Activated CD4-positive, alpha-beta T cell treated with anti-CD3 and anti-CD28 coated beads for 4 hours (primary cell): Measurements from ENCODE around the gene CATSPERD.

Experiments
- DNase-seq, 2 donors: peaks; one replicate each; pipeline ENCODE4 v3.0.0-alpha.2; 2020

The CATSPERD gene, protein sequence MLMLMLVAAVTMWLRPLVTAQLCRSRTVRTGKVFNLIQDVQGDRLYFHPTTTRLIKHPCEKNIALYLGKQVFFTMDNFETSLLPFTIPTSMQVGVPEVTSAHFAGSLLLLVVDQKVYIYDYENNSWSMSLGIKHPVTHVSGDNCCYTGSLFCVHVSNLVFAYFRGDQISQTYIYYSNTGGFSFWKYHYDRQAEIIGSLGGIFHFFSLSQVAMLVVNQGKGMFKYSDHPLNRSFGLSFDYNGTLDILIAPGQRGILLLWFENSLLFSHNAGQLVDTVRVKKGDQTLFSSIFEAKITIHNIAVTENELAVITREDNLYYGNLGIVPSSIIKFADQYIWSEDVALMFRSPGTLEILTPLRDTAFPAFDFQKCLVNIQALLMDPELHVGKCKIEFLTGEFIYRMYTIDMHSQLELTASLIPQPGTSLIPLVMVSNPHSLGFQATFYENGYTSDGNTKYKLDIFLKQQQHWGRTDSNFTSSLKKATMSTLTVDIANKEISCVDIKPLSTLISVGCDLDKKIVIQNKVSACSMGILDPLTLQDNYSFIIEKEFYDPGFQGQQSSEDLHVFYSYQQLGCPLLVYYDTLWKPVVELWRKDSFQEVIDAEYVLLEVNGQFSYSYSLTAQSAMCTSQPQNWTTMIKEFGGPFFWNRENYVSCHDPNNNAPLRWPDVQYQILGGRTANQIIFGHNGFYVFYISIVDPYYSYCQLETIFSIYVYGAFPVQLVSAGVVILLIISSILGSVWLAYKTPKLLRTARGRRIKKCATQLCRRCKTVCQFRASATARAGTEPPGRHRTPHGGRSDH

DNA sequence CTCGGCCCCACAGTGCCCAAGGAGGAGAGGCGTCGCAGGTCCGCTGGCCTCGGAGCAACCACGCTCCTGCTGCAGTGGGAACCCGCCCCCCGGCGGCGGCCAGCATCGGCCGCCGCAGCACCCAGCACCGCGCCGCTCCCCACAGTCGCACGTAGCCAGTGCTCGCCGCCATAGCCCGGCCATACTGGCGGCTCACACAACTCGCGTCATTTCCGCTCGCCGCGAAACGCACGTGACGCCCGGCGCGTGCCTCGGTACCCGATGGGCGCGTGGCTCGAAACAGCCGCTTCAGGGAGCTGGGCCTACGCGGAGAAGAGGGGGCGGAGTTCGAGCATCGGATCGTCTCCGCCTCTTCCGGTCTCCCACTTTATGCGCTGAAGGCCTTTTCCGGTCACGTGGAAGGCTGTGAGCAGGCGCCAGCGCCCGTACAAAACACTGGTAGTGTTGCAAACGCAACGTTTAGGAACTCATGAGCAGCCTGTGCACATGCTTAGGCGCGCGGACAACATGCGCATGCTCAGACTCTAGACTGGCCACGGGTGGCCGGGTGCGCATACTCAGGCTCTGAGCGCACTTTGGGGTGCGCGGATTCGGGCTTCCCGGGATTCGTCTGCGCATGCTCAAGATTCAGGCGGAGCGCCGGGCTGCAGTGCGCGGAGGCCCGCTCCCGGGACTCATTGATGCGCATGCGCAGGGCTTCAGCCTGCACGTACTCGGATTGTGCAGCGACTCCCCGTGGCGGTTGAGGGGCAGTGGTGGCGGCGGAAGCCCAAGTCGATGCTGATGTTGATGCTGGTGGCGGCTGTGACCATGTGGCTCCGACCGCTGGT, at the start of gene CATSPERD, which contains the start of gene LONP1:
CATSPERD (plus strand) TSS at position 677 of the 830 bp plus-strand sequence; CDS start at position 778, 101 bp downstream.
LONP1 (minus strand) TSS at position 186 of the 830 bp plus-strand sequence; CDS start at position 172, 14 bp downstream.
- peak; percentile 97 to 99 for DNase-seq

DNA sequence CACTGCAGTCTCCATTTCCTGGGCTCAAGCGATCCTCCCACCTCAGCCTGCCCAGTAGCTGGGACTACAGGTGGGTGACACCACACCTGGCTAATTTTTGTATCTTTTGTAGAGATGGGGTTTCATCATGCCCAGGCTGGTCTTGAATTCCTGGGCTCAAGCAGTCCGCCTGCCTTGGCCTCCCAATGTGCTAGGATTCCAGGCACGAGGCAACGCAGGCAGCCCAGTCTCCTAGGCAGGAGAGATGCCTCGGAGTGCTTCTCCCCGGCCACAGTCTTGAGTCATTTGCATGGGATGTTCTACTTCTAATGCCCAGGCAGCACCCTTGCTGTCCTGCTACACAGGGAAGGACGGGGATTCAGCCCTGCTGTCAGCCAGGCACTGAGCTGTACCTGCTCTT, 48.8 kb upstream of the CATSPERD start:
- no peak for DNase-seq

DNA sequence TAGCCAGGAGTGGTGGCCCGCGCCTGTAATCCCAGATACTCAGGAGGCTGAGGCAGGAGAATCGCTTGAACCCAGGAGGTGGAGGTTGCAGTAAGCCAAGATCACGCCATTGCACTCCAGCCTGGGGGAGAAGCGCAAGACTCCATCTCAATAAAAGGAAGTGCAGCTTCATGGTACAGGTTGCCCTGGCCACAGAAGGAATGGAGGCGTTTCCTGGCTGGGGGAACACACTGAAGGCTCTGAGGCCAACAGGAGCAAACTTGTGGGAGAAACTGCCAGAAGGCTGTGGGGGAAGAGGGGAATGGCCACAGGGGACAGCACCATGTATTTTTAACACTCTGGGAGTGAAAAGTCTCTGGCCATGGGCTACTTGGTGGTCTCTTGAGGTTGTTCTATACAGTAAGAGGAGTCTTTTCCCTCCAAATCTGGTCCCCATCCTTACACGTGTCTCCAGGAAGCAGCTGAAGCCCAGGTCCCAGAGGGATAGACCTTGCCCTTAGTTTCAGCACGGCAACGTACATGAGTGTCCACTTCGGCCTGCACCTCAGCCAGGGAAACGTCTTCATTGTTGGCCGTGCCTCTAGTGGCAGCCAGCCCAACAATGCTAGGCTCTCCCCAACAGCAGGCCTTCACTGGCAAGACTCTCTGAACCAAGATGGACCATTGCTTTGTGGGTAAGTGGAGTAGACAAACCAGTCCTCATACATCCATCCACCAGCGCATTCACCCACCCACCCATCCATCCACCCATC, 47.6 kb upstream of the CATSPERD start:
- DNase-seq: no peak

DNA sequence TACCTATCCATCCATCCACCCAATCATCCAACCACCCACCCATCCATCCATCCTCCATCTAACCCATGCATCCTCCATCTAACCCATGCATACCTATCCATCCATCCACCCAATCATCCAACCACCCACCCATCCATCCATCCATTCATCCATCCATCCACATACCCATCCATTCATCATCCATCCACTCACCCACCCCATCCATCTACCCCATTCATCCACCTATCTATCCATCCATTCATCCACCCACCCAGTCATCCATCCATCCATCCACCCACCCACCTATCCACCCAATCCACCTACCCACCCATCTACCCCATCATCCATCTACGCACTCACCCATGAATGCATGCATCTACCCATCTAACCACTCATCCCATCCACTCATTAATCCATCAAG, 46.7 kb upstream of the CATSPERD start:
- no peak for DNase-seq

DNA sequence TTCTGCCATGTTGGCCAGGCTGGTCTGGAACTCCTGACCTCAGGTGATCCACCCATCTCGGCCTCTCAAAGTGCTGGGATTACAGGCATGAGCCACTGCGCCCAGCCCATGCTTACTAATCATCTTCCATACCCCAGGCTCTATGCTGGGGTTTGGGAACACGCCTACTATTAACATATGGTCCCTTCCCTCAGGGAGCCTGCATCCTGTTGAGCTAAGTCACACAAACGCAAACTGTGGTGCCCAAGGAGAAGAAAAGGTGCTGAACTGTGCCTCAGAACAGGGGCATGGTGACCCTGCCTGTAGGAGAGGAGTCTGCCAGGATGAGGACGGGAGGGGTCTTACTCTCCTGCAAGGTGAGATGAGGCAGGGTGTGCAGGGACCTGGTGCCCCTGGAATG, 45.7 kb upstream of the CATSPERD start:
- DNase-seq: no peak

DNA sequence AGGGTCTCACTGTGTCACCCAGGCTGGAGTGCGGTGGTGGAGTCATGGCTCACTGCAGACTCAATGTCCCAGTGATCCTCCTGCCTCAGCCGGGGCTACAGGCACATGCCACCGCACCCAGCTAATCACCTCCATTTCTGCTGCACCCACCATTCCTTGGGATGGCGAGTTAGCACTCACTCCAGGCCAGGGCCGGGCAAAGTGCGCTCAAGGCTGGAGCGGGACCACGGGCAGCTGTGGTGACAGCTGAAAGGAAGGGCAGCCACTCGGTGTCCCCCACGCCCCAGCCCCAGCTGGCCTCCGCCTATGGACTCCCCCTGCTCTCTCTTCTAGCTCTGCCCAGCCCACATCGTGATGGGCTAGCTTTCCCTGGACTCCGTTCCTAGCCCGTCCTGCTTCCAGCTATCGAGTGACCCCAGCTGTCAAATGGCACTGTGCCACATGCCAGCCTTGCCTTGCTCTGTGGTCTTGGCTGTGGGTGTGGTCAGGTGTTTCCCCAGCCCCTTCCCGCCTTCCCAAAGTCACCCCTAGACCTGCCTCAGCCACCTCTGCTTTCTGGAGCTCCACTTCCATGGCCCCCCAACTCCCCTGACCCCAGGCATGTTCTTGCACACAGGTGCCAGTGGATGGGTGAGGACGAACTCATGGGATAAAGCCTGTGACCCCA, 44.2 kb upstream of the CATSPERD start:
- no peak for DNase-seq

DNA sequence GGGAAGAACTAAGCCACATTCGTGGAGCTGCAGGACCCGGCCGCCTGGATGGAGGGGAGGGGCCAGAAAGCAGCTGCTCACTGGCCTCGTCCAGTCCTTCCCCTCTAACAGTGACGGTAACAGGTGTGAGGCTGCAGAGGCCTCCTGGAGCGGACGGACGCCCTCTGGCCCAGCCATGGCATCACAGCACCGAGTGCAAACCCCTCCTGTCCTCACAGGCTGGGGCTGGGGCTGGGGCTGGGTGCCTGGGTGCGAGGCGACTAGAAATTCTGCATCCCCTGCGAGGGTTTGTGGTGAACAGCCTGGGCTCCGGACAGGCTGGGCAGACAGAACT, 43.7 kb upstream of the CATSPERD start:
- no peak for DNase-seq

DNA sequence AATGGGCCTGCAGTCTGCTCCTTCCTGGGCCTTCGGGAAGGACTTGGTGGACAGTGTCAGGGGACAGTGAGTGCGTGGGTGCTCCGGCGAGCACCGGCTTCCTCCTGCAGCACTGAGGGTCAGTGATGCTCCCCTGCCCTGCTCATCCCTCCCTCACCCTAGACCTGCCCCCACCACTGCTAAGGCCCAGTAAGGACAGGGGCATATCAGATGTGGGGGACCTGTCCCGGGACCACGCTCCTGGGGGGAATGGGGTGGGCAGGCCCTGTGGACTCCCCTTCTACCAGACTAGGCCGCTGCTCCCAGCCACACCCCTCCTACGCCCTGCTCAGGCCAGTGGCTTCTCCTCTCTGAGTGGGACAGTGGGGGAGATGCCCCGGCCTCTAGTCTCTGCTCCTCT, 43.3 kb upstream of the CATSPERD start:
- no peak for DNase-seq

DNA sequence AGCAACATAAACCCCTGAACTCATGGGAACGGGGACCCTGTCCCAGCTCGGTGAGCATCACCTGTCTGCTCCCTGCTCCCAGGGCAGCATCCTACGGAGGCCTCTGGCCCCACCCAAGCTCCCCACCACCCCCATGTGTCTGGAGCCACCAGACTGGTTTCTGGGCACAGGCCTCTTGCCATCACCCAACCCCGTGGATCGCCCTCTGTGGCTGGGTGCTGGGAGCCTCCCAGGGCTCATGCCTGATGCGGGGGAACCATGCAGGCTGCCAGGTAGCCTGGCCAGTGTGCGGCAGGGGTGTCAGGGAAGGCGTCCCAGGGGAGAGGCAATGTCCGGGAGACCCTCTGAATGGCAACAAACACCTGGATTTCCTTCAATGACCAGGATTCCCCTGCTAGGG, 42.9 kb upstream of the CATSPERD start:
- no peak for DNase-seq

DNA sequence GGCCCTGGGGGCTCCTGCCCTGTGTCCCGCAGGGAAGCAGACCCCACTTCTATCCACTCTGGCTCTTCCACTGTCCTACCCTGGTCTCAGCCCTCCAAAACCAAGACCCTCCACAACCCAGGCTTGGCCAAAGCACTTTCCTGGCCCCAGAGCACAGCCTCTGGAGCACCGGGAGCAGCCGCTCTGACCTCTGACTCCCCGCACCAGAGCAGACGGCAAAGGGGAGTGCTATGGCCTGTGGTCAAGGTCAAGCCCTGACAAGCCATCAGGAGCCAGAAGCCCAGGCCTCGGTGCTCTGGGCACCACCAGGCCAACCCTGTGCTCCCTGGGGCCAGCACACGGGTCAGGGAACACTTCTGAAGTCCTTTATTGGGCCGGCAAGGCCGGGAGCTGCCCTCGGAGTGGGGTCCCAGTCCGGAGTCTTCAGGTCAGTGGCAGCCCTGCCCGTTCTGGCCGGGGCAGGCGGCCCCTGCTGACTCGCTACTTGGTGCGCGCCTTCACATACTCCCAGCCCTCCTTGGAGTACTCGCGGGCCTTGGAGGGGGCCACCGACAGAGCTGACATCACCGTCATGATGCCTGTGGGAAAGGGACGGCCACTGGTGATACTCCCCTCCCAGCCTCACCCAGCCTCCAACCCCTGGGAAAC, 42.2 kb upstream of the CATSPERD start:
- no peak for DNase-seq

DNA sequence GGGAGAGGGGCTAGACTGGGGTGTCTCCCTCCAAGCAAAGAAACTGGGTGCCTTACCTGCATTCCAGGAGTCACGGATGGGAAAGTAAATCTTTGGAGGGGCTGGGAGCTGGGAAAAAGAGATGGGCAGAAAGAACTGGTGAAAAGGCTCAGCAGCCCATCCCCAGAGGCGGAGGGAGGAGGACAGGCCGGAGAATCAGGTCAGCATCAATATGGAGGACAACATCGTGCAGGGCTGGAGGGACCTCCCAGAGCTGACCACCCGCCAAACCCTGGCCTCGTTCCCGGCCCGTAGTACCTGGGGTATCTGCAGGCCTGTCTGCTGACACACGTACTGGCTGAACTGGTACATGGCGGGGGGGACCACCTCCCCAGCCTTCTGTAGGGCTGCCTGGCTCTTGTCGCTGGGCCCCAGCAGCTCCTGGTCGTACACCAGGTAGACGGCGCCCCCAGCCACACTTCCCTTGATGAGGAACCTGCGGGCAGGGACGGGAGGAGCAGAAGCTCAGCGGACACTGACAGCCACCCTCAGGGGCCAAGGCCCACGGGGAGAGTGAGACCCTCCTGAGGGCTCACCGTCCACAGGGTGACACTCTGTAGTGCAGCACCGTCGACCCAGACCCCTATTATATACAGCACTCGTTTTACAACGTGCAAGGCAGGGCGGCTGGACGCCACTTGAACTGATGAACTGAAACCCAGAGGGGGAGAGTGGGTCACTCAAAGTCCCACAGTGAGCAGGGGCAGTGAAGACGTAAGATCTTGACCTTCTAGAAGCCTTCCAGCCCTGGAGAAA, 41.0 kb upstream of the CATSPERD start:
- no peak for DNase-seq

DNA sequence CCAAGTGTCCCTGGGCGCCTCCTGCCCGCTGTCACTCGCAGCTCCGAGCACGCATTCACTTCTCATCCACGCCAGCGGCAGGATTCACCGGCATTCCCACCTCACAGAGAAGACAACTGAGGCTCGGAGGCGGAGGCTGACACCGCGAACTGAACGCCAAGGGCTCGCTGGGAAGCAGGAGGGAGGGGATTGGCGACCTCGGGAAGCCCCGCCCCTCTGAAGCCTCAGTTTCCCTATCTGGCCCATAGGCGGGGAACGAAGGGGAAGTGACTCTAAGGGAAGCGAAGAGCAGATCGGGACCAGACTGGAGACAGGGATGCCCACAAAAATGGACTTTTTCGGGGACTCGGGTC, 40.4 kb upstream of the CATSPERD start:
- DNase-seq: peak in 1 of 2 donors; percentile 29

DNA sequence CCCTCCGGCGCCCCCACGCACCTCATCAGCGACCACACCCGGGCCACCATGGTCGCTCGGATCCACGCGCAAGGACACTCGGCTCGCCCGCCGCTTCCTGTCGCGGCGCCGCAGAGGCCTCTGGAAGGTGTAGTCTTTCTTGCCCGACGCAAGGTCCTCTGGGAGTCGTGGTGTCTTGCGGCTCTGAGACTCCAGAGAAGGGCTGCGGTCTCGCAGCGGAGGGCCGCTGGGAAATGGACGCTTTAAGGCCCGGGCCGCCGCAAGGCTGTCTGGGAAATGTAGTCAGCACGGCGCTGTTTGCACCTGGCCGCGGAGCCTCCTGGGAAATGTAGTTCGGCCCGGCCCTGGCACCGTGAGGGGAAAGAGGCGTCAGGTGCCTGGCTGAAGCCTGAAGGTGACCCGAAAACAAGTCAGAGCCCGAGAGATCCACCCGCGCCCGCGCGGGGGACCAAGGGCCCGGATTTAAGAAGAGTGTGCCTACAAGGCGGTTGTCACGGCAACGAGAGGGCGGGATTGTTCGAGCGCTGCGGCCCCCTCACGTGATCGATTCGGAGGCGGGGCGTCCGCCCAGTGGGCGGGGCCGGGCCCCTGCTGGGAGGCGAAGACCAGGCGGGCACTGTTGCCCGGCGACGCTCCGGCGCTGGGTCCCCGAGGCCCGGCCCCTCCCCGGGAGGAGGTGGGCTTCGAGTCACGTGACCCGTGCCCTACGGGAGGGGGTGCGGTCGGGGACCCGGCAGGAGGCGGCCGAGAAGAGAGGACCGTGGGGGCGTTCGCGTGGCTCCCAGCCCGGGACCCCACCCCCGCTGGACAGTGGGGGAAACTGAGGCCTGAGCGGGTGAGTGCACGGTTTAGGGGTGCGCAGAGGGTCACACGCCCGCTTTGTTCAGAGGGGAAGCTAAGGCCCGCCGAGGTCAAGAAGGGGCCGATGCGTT, 39.7 kb upstream of the CATSPERD start, which contains the start of the genes HSD11B1L and MICOS13:
HSD11B1L (plus strand) TSS at position 591 of the 932 bp plus-strand sequence. CDS start 3,806 bp downstream, outside the sequence.
MICOS13 (minus strand) TSS at position 80 of the 932 bp plus-strand sequence; CDS start at position 50, 30 bp downstream.
- peak; percentile 97 to 98 for DNase-seq

DNA sequence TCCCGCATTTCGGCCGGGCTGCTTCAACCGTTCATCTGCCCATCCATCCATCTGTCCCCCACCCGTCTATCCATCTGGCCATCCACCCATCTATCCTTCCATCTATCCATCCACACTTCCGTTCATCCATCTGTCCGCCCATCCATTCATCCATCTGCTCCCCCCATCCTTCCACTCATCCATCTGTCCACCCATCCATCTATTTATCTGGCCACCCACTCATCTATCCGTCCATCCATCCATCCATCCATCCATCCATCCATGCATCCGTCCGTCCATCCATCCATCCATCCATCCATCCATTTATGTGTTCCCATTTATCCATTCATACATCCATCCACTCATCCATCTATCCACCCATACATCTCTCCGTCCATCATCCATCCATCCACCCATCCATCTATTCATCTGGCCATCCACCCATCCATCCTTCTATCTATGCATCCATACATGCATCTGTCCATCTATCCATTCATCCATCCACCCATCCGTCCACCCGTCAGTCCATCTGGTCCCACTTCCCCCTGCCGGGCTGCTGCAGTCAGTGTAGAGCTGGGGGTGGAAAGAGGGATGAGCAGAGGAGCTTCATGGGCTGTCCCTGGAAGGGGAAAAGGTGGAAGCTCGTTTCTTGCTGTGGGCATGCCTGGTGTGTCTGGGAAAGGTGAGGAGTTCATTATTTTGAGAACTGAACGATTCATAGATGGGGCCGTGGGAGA, 38.9 kb upstream of the CATSPERD start:
- DNase-seq: no peak

DNA sequence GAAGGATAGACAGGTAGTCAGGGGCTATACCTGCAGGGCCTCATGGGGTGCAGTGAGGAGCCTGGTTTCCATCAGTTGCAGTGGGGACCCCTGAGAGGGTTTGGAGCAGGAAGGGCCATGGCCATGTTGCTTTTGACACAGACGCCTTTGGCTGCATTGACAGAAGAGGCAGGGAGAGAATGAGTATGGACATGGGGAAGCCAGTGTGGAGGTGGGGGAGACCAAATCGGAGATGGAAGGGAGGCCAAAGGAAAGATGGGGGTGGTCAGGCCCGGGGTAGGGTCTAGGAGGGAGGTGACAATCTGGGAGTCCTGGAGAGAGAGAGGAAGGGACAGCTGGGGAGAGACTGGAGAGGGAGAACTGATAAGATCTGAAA, 38.3 kb upstream of the CATSPERD start:
- no peak for DNase-seq

DNA sequence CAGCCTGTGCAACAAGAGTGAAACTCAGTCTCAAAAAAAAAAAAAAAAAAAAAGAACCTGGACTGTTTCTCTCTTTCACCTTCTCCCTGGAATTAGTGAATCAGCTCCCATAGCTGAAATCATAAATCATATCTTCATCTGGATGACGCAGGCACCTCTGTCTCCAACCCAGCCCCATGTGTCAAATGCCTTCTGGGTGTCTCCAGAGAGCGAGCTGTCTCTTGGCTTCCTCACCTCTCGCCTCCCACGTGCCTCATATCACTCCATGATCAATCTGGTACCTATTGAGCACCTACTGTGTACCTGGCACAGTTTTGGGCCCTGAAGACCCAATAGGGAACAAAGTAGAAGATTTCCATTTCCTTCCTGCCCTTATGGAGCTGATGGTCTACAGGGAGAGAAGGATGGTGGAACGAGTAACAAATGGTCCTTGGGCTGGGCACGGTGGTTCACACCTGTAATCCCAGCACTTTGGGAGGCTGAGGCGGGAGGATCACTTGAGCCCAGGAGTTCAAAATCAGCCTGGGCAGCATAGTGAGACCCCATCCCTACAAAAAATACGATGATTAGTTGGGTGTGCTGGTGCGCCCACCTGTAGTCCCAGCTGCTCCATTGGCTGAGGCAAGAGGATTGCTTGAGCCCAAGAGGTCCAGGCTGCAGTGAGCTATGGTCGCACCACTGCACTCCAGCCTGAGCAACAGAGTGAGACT, 37.1 kb upstream of the CATSPERD start:
- DNase-seq: no peak

DNA sequence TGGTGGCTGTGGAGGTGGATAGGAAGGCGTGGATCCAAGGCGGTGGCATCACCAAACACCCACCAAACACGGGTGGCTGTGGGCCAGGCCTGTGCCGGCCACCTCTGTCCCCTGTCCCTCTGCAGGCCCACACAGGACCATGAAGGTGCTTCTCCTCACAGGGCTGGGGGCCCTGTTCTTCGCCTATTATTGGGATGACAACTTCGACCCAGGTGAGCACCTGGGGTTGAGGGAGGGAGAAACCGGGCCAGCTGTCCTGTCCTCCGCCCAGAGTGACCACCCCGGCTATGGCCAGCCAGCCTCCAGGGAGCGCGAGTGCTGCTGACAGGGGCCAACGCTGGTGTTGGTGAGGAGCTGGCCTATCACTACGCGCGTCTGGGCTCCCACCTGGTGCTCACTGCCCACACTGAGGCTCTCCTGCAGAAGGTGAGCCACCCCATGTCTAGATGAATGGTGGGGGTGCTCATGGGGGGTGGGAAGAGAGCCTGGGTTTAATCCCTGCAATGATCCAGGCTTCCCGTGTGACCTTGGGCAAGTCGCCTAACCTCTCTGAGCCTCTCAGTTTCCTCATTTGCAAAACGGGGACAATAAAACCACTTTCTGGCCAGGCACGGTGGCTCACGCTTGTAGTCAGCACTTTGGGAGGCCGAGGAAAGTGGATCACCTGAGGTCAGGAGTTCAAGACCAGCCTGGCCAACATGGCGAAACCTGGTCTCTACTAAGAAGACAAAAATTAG, 35.6 kb upstream of the CATSPERD start:
- DNase-seq: no peak
